ENCODE data around the gene AVPI1. TPM values are rescaled to one million over a fixed set of nuclear protein-coding genes. Genes with fewer than 3 reads are reported as not detected.

The AVPI1 gene
- total RNA-seq, 2 donors from 2014 or later: 5.6 to 8.6 TPM

DNA sequence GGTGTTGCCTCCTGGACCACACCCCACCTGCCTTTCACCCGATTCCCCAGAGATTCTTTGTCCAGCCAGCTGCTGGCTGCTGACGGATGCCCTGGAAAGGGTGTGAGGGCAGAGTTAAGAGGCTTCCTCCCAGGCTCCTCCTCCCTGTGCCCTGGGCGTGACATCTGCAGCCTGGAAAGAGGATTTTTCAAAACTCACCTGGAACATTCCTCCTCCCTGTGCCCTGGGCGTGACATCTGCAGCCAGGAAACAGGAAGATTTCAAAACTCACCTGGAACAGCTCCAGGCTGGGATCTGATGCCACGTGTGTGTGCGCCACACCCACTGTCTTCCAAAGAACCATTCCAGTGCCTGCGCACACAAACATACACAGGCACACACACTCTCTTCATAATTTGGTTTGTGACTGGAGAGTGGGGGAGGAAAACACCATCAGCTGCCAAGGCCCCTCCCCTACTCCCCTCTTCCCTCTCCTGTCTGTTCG is 31.7 kb upstream of the AVPI1 start:
- no peak for DNase-seq
- Mint-ChIP-seq H3K4me1 (peaks cover 10% of the 10 kb centered on the region), H3K27ac (no peak overlapping the region), H3K36me3 (ENCODE audit: low read depth) (peaks cover 2% of the 10 kb centered on the region), H3K4me3 (no peak overlapping the region), H3K27me3 (no peaks in the 10 kb centered on the region)
- no peak for ATAC-seq
- no peaks in the 10 kb centered on the region for H3K9me3 ChIP-seq (ENCODE audit: control insufficient read depth, low read length, poor library complexity, severe bottlenecking)

DNA sequence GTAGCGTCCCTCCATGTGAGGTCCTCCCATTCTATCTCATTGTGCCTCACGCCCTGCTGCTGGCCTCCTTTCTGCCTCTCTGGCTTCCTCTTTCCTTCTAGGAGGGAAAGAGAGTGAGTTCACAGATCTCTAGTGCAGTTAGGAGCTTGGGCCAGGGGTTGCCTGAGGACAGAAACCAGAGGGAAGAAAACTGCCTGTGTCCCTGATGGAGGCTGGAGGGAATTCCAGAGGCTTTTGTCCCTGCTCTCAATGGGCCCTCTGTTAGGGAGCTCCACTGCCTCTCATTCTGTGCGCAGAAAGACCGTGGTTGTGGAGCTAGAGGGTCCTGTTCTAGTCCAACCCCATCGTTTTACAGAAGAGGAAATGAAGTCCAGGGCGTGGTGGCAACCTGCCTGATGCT is 31.1 kb upstream of the AVPI1 start:
- ATAC-seq (no peak), DNase-seq (no peak)
- H3K4me3 Mint-ChIP-seq: no peak overlapping the region
- H3K4me1 Mint-ChIP-seq: peaks cover 11% of the 10 kb centered on the region
- H3K27me3 Mint-ChIP-seq: no peaks in the 10 kb centered on the region
- H3K36me3 Mint-ChIP-seq (ENCODE audit: low read depth): peaks cover 2% of the 10 kb centered on the region
- H3K27ac Mint-ChIP-seq: no peak overlapping the region
- no peaks in the 10 kb centered on the region for H3K9me3 ChIP-seq (ENCODE audit: control insufficient read depth, low read length, poor library complexity, severe bottlenecking)

DNA sequence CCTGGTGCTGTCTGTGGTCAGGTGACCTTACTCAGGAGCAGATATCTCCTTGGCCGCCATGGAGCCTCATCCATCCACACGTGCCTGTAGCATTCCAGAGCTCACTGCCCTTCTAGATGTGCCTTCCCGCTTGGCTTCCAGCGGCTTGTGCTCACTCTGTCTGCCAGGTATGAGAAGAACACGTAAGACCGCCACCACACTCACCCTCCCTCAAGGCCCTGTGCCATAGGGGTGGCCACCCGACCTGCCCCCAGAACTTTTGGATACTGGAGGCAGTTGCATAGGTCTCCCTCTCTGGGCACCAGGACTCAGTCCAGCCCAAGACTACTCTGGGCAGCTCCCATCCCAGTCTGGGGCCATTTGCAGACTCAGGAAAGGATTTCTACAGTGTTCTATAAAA is 30.6 kb upstream of the AVPI1 start:
- Mint-ChIP-seq H3K4me1 (peaks cover 16% of the 10 kb centered on the region), H3K4me3 (no peak overlapping the region), H3K27me3 (no peaks in the 10 kb centered on the region), H3K36me3 (ENCODE audit: low read depth) (peaks cover 2% of the 10 kb centered on the region), H3K27ac (no peak overlapping the region)
- no peaks in the 10 kb centered on the region for H3K9me3 ChIP-seq (ENCODE audit: control insufficient read depth, low read length, poor library complexity, severe bottlenecking)
- no peak for ATAC-seq
- DNase-seq: no peak

DNA sequence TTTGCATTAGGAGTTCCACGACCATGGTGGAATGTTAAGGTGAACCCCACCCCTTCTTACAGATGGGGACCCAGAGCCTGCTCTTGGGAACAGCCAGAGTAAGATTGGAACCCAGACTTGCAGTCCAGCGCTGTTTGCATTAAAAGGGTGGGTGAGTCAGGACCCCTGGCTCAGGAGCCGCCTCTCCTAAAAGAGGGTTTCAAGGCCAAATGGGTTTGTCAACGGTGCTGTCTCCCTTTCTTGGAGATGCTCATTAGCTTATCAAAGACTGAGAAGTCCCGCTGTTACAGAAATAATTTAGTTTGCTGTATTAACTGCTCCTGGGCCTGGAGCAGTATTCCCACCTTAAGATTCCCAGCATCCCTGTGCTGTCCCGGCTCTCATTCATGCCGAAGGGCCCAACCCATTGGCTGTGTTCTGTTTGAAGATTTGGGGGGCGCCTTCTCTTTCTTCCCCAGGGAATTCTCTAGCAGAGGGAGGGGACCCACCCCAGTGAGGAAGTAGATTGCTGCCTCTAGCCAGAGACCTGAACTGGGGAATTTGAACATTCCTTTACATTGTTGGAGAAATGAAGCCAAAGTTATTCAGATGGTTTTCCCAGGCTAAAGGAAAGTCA is 28.3 kb upstream of the AVPI1 start:
- no peak for DNase-seq
- Mint-ChIP-seq H3K4me3 (peak overlapping the region; percentile 100), H3K27me3 (peaks cover 6% of the 10 kb centered on the region), H3K4me1 (peaks cover 18% of the 10 kb centered on the region), H3K27ac (no peak overlapping the region), H3K36me3 (ENCODE audit: low read depth) (peaks cover 4% of the 10 kb centered on the region)
- no peak for ATAC-seq
- no peaks in the 10 kb centered on the region for H3K9me3 ChIP-seq (ENCODE audit: control insufficient read depth, low read length, poor library complexity, severe bottlenecking)

DNA sequence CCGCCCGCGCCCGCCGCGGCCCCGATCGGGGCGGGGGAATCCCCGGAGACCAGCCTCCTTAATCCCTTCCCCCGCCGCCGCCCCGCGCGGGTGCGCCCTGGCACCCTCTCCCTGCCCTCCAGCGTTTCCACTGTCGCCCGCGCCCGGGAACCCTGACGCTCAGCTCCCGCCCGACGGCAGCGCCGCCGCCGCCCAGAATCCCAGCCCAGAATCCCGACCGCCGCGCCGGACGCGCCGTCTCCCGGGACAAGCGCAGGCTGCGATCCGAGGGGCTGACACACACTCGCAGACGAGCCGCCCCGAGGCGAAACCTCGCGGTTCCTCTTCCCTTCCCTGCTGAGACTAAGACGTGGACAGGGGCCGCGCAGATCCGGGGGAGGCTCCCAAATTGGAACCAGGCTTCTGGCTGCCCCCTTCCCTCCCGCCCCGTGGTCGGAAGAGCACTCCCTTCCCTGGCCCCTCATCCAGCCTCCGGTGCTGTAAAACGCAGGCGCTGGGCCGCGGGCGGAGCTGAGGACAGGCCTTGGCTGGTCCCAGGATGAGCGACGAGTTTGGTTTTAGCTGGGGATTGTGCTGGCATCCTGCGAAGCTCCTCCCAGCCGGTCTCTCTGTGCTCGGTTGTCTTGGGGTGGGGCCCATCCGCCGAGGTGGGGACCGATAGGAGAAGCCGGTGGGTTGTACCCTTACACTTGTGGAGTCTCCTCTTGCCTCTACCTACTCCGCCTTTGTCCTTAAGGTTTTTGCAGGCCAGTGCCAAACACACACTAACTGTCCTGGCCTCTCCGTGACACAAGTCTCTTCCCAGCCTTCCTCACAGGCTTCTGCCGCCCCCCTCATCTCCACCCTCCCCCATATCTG is 27.6 kb upstream of the AVPI1 start:
- peak overlapping the region; percentile 93 for H3K27ac Mint-ChIP-seq
- peaks cover 4% of the 10 kb centered on the region for H3K36me3 Mint-ChIP-seq (ENCODE audit: low read depth)
- peaks cover 19% of the 10 kb centered on the region for H3K4me1 Mint-ChIP-seq
- peak; percentile 33 for ATAC-seq
- DNase-seq: peak in 1 of 3 donors; percentile 41
- peaks cover 9% of the 10 kb centered on the region for H3K27me3 Mint-ChIP-seq
- H3K4me3 Mint-ChIP-seq: peak overlapping the region; percentile 100
- H3K9me3 ChIP-seq (ENCODE audit: control insufficient read depth, low read length, poor library complexity, severe bottlenecking): no peaks in the 10 kb centered on the region

DNA sequence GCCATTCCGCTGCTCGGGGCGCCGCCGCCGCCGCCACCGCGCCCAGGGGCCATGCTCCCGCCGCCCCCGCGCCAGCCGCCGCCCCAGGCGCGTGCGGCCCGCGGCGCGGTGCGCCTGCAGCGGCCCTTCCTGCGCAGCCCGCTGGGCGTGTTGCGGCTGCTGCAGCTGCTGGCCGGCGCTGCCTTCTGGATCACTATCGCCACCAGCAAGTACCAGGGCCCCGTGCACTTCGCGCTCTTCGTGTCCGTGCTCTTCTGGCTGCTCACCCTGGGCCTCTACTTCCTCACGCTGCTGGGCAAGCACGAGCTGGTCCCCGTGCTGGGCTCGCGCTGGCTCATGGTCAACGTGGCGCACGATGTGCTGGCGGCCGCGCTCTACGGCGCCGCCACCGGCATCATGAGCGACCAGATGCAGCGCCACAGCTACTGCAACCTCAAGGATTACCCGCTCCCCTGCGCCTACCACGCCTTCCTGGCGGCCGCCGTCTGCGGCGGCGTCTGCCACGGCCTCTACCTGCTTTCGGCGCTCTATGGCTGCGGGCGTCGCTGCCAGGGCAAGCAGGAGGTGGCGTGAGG is 26.9 kb upstream of the AVPI1 start:
- H3K9me3 ChIP-seq (ENCODE audit: control insufficient read depth, low read length, poor library complexity, severe bottlenecking): no peaks in the 10 kb centered on the region
- H3K4me1 Mint-ChIP-seq: peaks cover 22% of the 10 kb centered on the region
- H3K27ac Mint-ChIP-seq: peak overlapping the region; percentile 93
- H3K36me3 Mint-ChIP-seq (ENCODE audit: low read depth): peaks cover 4% of the 10 kb centered on the region
- DNase-seq: peak in 2 of 3 donors; percentile 31 to 38
- ATAC-seq: peak; percentile 88
- H3K27me3 Mint-ChIP-seq: peaks cover 16% of the 10 kb centered on the region
- peak overlapping the region; percentile 100 for H3K4me3 Mint-ChIP-seq

DNA sequence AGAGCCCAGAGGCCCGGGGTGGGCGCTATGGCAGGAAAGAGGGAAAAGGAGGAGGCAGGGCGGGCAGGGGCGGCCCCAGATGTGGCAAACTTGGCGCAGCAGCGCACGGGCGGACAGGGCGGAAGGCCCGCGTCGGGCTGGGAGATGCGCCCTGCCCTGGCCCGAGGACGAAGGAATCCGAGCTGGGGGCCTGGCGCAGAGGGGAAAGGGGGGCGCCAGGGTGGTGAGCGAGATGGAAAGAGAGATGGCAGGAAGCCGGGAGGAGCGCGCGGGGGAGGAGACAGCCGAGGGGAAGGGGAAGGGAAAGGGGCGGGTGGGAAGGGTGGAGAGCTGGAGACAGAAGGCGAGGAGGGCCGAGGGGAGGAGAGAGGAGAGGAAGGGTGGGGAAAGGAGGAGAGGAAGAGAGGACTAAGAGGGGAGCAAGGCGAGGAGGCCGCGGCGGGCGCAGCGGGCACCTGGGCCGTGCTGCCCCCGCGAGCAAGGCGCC is 26.3 kb upstream of the AVPI1 start, which contains the start of gene MARVELD1:
TSS of gene MARVELD1 (plus strand) at position 392 of the 487 bp plus-strand sequence. CDS start 147 bp downstream, outside the sequence.
- H3K27ac Mint-ChIP-seq: peak within 1 kb of the TSS; percentile 93
- peaks cover 22% of the 10 kb centered on the region for H3K4me1 Mint-ChIP-seq
- ATAC-seq (no peak), DNase-seq (no peak)
- H3K9me3 ChIP-seq (ENCODE audit: control insufficient read depth, low read length, poor library complexity, severe bottlenecking): no peaks in the 10 kb centered on the region
- peak within 1 kb of the TSS; percentile 100 for H3K4me3 Mint-ChIP-seq
- peaks cover 4% of the 10 kb centered on the region for H3K36me3 Mint-ChIP-seq (ENCODE audit: low read depth)
- H3K27me3 Mint-ChIP-seq: peaks cover 21% of the 10 kb centered on the region

DNA sequence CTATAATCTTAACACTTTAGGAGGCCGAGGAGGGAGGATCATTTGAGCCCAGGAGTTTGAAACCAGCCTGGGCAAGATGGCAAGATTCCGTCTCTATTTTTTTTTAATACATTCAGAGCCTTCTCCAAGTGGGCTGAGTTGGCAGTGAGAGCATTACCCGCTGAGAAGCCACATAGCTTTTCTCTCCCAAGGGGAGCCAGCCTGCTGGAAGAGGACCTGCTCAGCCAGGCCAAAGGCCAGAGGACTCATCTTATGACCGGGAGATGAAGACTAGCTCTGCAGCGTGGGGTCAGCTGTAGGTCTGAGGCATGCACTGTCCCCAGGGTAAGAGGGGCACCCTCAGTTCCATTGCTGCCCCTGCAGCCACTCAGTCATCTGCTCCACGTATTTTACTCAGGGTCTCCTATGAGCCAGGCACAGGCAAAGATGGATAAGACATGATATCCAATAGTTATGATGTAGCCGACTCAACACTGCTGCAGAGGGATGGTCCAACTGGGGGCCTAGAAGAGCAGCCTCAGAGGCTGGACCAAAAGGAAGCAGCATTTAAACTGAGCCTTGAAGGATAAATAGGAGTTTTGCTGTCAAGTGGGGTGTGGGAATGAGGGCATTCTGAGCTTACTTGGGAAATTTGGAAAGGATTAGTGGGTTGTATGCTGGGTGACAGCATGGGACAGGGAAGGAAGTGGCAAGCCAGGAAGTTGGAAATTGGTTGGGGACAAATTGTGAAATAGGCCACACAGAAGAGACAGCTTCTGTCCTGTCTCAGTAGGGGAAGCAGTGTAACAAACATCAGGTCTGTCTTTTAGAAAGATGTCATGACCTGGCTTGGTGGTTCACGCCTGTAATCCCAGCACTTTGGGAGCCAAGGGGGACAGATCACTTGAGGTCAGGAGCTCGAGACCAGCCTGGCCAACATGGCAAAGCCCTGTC is 24.9 kb upstream of the AVPI1 start:
- peaks cover 20% of the 10 kb centered on the region for H3K4me1 Mint-ChIP-seq
- peak overlapping the region; percentile 100 for H3K4me3 Mint-ChIP-seq
- H3K27ac Mint-ChIP-seq: no peak overlapping the region
- no peaks in the 10 kb centered on the region for H3K9me3 ChIP-seq (ENCODE audit: control insufficient read depth, low read length, poor library complexity, severe bottlenecking)
- ATAC-seq (no peak), DNase-seq (no peak)
- peaks cover 25% of the 10 kb centered on the region for H3K27me3 Mint-ChIP-seq
- H3K36me3 Mint-ChIP-seq (ENCODE audit: low read depth): peaks cover 4% of the 10 kb centered on the region

DNA sequence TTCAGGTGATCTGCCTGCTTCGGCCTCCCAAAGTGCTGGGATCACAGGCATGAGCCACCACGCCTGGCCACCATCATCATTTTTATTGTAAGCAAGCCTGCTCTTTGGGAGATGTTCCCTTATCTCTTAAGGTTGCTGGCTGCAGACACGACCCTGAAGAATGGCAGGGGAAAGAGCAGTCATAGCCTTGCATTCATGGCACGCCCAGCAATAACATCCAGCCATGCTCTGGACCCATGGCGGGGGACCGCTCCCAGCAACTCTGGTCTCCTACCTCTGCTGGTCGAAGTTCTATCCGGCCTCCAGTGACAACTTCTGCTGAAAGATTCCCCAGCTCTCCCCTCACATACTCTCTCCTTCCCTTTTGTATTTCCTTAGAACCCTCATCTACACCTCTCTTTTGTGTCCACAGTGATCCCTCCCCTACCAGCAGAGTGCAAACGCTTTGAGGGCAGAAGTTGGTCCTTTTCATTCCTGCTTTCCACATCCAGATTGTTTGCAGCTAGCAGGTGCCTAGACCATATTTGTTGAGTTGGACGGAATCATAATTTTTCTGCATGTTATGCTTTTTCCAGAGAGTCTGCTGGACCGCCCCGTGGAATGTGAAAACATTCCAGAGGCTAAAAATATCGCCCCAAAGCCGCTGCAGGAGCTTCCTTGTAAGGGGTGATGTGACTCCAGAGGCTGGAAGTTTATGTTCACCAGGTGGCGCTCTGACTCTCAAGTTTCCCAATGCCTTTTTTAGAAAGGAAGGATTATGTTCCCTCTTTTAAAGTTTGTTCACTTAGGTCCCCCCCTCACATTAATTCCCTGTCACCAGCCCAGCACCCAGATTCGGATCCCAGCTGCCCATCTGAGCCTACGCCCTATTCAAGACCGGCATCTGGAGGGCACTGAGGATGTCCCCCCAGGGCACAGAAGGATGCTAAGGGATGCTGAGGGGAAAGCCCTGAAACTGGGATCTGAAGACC is 22.2 kb upstream of the AVPI1 start:
- H3K9me3 ChIP-seq (ENCODE audit: control insufficient read depth, low read length, poor library complexity, severe bottlenecking): no peaks in the 10 kb centered on the region
- no peak for ATAC-seq
- no peak overlapping the region for H3K27ac Mint-ChIP-seq
- DNase-seq: peak in 1 of 3 donors; percentile 20
- H3K27me3 Mint-ChIP-seq: peaks cover 31% of the 10 kb centered on the region
- H3K4me1 Mint-ChIP-seq: peaks cover 17% of the 10 kb centered on the region
- H3K4me3 Mint-ChIP-seq: no peak overlapping the region
- H3K36me3 Mint-ChIP-seq (ENCODE audit: low read depth): peaks cover 4% of the 10 kb centered on the region

DNA sequence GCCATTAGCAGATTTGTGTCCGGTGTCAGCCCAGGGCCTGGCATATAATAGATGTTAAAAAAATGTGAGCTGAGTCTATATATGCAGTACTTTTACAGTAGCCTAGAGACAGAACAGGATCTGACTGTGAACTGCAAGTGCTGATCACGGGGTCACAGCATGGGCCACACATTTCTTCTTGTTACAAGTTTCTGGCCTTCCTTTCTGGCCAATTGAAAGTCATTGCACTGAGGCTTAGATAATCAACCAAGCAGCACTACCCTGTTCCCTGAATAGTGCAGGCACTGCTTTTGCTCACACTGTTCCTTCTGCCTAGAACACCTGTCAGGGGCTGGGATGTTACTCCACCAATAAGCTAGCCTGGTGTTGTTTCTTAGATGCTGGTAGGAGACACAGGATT is 21.1 kb upstream of the AVPI1 start:
- Mint-ChIP-seq H3K27ac (no peak overlapping the region), H3K4me1 (peaks cover 12% of the 10 kb centered on the region), H3K27me3 (peaks cover 40% of the 10 kb centered on the region), H3K36me3 (ENCODE audit: low read depth) (peaks cover 4% of the 10 kb centered on the region), H3K4me3 (no peak overlapping the region)
- ATAC-seq: no peak
- H3K9me3 ChIP-seq (ENCODE audit: control insufficient read depth, low read length, poor library complexity, severe bottlenecking): no peaks in the 10 kb centered on the region
- no peak for DNase-seq

DNA sequence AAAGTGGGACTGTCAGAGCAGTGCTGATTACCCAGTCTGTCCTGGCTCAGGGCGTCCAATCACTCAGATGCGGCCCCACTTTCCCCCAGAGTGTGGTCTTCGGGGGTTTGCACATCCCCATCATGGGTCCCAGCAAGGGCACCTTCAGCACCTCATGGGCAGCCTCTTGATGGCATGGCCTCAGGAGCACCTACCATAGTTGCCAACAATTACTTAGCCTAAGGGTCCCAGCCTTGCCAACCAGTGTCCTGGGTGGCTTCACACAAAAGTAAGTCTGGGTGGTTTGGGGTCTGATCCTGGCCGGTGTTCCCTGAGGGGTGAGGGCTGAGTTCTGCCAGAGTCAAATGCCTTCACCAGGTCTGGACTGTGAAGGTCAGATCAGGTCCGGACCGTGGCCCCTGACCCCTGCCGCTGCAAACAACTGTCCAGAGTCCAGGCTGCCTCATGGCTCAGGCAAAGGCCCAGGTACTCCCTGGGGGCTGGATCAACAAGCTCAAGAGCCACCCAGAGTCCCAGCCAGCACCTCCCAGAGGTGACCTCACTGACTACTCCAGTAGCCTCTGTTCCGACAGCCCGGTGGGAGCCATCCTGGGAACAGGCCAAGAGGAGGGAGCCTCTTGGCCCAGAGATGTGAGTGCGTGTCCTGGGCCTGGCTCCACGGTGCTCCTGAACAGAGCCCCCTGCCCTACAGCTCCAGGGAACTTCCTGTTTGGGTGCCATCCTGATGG is 20.3 kb upstream of the AVPI1 start:
- peaks cover 8% of the 10 kb centered on the region for H3K4me1 Mint-ChIP-seq
- H3K4me3 Mint-ChIP-seq: no peak overlapping the region
- DNase-seq: no peak
- peaks cover 4% of the 10 kb centered on the region for H3K36me3 Mint-ChIP-seq (ENCODE audit: low read depth)
- ATAC-seq: no peak
- H3K9me3 ChIP-seq (ENCODE audit: control insufficient read depth, low read length, poor library complexity, severe bottlenecking): no peaks in the 10 kb centered on the region
- peaks cover 41% of the 10 kb centered on the region for H3K27me3 Mint-ChIP-seq
- no peak overlapping the region for H3K27ac Mint-ChIP-seq

Data from T-helper 17 cell (primary cell).